ENCODE data around the gene EEF1G. TPM values are rescaled to one million over a fixed set of nuclear protein-coding genes. Genes with fewer than 3 reads are reported as not detected.

The EEF1G gene
- total and polyA plus RNA-seq, 9 of the 15 experiments (the other 6 are each of a cell fraction or from before 2014, with no cell fraction given): 985 to 2,349 (median 2,035) TPM

- TF ChIP-seq FOXK2 (conservative IDR thresholded peaks at IDR 0.05 in 1 of 2, IDR thresholded peaks at IDR 0.05 in 1 of 2; ENCODE audit: low read depth in 2 of 2) (peak; percentile 79 to 88), SIX5 (IDR thresholded peaks at IDR 0.05; ENCODE audit: borderline replicate concordance in 1 of 2, insufficient read depth in 1 of 2, low read depth in 1 of 2, low read length in 2 of 2) (no peak), DDX20 (tag; IDR thresholded peaks at IDR 0.05; ENCODE audit: low read depth) (no peak), RCOR1 (IDR thresholded peaks at IDR 0.05; ENCODE audit: borderline replicate concordance in 1 of 2, low read depth in 2 of 2, low read length in 2 of 2) (0 out of 4 replicates have a peak, but pooled peaks of 1 of the 2 experiments have one; percentile 4), ZNF717 (CRISPR knock-in tag; IDR thresholded peaks at IDR 0.05) (no peak), KDM4B (IDR thresholded peaks at IDR 0.05; ENCODE audit: borderline replicate concordance in 2 of 2, low read depth in 1 of 2) (0 out of 4 replicates have a peak, but pooled peaks of 1 of the 2 experiments have one; percentile 9), STAG1 (CRISPR knock-in tag; IDR thresholded peaks at IDR 0.05; ENCODE audit: borderline replicate concordance) (no peak), ZNF589 (CRISPR knock-in tag; IDR thresholded peaks at IDR 0.05; ENCODE audit: low read depth) (no peak), RFX1 (IDR thresholded peaks at IDR 0.05) (peak; percentile 77), ELF4 (CRISPR knock-in tag; IDR thresholded peaks at IDR 0.05) (0 out of 2 replicates have a peak, but pooled peaks have one; percentile 19), ID3 (CRISPR knock-in tag; IDR thresholded peaks at IDR 0.05) (no peak), ID3 (tag; IDR thresholded peaks at IDR 0.05) (no peak), CBFA2T2 (conservative IDR thresholded peaks at IDR 0.05) (no peak), FOS (IDR thresholded peaks at IDR 0.05; ENCODE audit: extremely low read depth, insufficient read length) (peak; percentile 3), NRF1 (conservative IDR thresholded peaks at IDR 0.05 in 1 of 2, IDR thresholded peaks at IDR 0.05 in 1 of 2) (peak; percentile 99), EP300 (IDR thresholded peaks at IDR 0.05; ENCODE audit: low read length) (no peak), ZNF197 (CRISPR knock-in tag; IDR thresholded peaks at IDR 0.05; ENCODE audit: low read depth) (no peak), ZNF212 (CRISPR knock-in tag; IDR thresholded peaks at IDR 0.05) (no peak), ZFP30 (CRISPR knock-in tag; IDR thresholded peaks at IDR 0.05; ENCODE audit: borderline replicate concordance) (no peak), BCOR (IDR thresholded peaks at IDR 0.05) (peak; percentile 82), HDGF (IDR thresholded peaks at IDR 0.05) (no peak), MEF2D (tag; conservative IDR thresholded peaks at IDR 0.05; ENCODE audit: low read depth) (no peak)
- TF ChIP-seq, protein P1, sequence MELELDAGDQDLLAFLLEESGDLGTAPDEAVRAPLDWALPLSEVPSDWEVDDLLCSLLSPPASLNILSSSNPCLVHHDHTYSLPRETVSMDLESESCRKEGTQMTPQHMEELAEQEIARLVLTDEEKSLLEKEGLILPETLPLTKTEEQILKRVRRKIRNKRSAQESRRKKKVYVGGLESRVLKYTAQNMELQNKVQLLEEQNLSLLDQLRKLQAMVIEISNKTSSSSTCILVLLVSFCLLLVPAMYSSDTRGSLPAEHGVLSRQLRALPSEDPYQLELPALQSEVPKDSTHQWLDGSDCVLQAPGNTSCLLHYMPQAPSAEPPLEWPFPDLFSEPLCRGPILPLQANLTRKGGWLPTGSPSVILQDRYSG (tag; conservative IDR thresholded peaks at IDR 0.05; ENCODE audit: low read depth): no peak
- TF ChIP-seq, protein P2, sequence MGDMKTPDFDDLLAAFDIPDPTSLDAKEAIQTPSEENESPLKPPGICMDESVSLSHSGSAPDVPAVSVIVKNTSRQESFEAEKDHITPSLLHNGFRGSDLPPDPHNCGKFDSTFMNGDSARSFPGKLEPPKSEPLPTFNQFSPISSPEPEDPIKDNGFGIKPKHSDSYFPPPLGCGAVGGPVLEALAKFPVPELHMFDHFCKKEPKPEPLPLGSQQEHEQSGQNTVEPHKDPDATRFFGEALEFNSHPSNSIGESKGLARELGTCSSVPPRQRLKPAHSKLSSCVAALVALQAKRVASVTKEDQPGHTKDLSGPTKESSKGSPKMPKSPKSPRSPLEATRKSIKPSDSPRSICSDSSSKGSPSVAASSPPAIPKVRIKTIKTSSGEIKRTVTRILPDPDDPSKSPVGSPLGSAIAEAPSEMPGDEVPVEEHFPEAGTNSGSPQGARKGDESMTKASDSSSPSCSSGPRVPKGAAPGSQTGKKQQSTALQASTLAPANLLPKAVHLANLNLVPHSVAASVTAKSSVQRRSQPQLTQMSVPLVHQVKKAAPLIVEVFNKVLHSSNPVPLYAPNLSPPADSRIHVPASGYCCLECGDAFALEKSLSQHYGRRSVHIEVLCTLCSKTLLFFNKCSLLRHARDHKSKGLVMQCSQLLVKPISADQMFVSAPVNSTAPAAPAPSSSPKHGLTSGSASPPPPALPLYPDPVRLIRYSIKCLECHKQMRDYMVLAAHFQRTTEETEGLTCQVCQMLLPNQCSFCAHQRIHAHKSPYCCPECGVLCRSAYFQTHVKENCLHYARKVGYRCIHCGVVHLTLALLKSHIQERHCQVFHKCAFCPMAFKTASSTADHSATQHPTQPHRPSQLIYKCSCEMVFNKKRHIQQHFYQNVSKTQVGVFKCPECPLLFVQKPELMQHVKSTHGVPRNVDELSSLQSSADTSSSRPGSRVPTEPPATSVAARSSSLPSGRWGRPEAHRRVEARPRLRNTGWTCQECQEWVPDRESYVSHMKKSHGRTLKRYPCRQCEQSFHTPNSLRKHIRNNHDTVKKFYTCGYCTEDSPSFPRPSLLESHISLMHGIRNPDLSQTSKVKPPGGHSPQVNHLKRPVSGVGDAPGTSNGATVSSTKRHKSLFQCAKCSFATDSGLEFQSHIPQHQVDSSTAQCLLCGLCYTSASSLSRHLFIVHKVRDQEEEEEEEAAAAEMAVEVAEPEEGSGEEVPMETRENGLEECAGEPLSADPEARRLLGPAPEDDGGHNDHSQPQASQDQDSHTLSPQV (IDR thresholded peaks at IDR 0.05): no peak
These were observed at the start of gene EEF1G (continued) for GRCh38 chr11:62573592-62574362.

All from K562 (cell line).